Measurements from ENCODE around the gene SSC5D.
"Not testable (repeated sequence)": the region's sequence is repeated elsewhere in the genome, so short reads cannot be mapped to it uniquely, and the experiment has no call there.

SSC5D gene

GRCh38 chr19:55487924-55488687 is at the start of gene SSC5D:
Gene SSC5D, plus strand, starts transcription at chr19:55488436. Its CDS starts 154 bp downstream, at chr19:55488590.
- DNase-seq, result no peak

- DNase-seq, result no peak
Measured at GRCh38 chr19:55439052-55439451, 49.2 kb upstream of the SSC5D start.

- DNase-seq, result no peak
Measured at GRCh38 chr19:55440411-55441105, 47.7 kb upstream of the SSC5D start.

DNA sequence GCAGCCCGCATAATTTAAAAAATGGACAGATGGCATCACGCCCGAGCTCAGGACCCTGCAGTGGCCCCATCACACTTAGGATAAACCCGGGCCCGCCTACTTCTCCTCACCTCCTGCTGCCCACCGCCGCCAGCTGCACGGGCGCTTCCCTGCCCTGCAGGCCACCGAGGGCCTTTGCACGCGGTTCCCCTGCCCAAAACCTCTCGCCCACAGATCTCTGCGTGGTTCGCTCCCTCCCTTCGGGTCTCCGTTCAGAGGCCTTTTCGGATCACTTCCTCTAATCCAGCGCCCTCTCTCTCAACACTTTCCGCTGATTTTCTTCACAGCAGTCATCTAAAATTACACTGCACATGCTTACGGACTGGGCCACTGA is 46.9 kb upstream of the SSC5D start:
- peak; percentile 33 to 63 for DNase-seq

DNA sequence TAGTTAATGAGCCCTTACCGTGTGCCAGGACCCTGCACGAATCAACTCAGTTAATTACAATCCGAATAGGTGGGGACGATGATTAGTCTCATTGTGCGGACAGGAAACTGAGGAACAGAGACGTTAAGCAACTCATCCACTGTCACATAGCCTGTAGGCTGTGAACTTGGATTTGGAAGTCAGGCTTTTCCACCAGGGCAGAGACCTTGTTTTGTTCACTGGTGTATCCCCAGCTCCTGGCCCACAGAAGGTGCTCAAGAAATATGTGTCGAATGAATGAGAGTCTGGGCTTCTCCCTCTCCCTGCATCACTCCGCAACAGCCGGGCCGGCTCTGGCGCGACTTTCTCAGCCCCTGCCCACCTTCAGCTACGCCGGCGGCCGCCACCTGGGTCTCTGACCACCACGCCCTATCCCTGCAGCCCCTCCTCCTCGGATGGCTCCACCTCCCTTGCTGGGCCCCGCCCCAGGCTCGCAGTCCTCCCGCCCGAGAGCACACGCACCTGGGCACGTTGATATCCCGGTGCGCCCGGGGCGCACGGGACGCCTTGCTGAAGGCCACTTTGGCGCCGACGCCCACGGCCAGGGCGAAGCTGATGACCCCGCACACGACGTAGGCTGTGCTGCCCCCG is 46.4 kb upstream of the SSC5D start:
- DNase-seq, result peak in 1 of 2 experiments; percentile 21

GRCh38 chr19:55442372-55442961 is 45.8 kb upstream of the SSC5D start:
- peak in 1 of 2 experiments; percentile 40 for DNase-seq

DNA sequence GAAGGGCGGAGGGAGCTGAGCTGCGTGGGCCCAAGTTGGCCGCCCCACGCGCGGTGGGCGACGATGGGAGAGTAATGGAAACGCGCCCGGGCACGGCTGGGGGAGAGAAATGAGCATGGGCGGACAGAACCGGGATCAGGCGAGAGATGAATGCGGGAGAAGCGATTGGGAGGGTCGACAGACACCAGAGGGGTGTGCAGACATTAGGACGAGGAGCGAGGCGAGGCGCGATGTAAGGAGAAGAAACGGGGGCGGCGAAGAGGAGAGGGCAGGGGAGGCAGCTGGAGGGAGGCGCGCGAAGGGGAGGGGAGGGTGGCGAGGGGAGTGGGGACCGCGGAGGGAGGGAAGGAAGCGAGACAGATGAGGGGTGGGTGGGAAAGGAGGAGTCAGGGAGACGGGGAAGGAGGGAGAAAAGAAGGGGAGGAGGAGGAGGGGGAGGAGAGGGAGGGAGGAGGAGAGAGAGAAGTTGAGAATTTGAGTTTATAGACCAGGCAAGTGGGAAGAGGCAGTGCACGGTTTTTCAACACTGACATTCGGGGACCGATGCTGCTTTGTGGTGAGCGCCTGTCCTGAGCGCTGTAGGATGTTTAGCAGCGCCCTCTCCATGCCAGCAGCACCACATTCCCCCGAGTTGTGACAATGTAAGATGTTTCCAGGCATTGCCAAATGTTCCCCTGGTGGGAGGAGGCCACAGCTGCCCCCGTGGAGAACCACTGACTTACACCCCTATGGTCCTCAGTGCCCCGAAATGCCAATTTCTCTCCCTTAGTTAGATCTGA is 45.0 kb upstream of the SSC5D start, which contains the start of gene SHISA7:
SHISA7 (minus strand) TSS at position 256 of the 779 bp plus-strand sequence. CDS start 437 bp downstream, outside the sequence.
- DNase-seq, result peak in 1 of 2 experiments; percentile 59

GRCh38 chr19:55443824-55444480 is 44.3 kb upstream of the SSC5D start:
- DNase-seq, result no peak

GRCh38 chr19:55444646-55445045 is 43.6 kb upstream of the SSC5D start:
- no peak for DNase-seq

GRCh38 chr19:55446060-55446459 is 42.2 kb upstream of the SSC5D start:
- DNase-seq, result no peak

DNA sequence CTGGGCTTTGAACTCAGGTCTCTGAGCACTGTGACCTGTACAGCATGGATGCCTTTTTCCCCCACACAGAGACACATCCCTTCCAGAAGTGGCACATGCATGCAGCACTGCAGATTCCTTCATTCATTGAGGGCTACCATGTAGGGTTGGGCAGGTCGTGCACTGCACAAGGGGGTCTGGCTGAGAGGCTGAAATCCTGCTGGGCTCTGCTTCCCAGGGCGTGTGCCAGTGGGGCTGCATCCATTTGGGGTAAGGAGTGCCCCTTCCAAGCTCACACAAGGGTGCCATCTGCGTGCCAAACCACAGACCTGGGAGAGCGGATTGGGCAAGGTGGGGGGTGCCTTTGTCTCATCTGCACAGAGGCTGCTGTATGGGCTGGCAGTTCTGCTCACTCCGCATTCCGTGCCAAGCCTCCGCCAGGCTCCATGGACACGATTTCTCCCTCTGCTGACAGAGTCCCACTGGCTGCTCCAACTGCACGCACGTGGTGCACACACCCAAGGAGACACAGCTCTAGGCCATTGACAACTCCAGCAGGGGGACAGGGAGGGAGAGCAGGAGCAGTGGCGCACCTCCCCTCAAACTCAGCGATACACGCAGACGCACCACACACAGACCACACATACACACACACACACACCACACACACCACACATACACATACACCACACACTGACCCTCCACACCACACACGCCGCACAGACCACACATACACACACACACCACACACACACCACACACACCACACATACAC is 40.6 kb upstream of the SSC5D start:
- DNase-seq, result peak in 1 of 2 experiments; percentile 68

DNA sequence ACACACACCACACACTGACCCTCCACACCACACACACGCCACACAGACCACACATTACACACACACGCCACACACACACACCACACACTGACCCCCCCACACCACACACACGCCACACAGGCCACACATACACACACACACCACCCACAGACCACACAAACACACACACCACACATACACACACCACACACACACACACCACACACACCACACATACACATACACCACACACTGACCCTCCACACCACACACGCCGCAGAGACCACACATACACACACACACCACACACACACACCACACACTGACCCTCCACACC is 40.1 kb upstream of the SSC5D start:
- not testable (repeated sequence) for DNase-seq

DNA sequence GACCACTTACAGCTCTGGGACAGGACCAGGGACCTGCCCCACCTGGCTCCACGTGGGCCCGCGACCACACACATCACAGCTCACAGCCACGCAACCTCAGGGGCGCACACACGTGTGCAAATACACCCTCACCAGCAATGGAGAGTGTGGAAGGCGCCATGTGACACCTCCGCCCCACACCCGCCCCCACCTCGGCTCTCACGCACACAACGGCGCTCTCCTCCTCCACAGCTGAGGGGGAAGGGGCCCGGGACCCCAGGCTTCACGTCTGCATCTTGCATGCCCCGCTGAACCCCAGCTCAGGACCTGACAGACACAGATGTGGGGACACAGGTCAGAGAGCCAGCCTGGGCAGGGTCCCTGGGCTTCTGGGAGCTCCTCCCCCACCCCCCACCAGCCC is 38.8 kb upstream of the SSC5D start:
- no peak for DNase-seq

- no peak for DNase-seq
Measured at GRCh38 chr19:55451163-55451964, 36.9 kb upstream of the SSC5D start.

- DNase-seq, result peak; percentile 50 to 72
Measured at GRCh38 chr19:55451965-55452748, 36.1 kb upstream of the SSC5D start.

GRCh38 chr19:55452749-55453346 is 35.4 kb upstream of the SSC5D start:
- DNase-seq, result peak; percentile 95 to 97

DNA sequence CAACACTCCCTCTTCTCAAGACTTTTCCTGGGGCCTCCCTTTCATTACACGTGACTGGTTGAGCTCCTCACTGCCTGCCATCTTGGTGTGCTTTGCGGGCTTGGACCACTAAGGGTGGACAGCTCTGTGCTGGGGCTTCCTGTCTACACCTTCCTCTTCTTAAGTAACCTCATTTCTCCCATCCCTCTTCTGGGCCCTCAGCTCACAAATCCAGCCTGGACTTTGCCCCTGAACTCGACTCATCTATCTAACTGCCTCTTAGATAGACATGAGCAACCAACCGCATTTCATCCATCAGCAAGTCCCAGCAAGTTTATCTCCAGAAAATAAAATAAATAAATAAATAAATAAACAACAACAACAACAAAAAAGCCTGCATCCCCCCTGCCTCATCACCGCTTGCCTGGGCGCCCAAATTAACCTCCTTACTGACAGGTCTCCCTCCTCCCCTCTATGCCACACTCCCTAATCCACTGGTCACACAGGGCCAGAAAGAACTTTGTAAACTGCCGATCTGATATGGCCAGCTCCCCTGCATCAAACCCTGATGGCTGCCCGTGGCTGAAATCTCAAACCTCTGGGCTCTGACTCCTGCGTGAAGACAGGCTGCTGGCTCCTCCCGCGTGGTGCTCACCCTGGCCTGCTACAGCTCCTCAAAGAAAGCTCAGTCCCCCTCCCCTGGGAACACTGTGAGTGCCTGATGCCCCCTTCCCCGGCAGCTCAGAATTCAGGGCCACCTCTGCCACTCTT is 34.5 kb upstream of the SSC5D start:
- no peak for DNase-seq

- peak; percentile 25 to 72 for DNase-seq
Measured at GRCh38 chr19:55454787-55455243, 33.4 kb upstream of the SSC5D start.
